ENCODE results near the gene PTX4.

DNA sequence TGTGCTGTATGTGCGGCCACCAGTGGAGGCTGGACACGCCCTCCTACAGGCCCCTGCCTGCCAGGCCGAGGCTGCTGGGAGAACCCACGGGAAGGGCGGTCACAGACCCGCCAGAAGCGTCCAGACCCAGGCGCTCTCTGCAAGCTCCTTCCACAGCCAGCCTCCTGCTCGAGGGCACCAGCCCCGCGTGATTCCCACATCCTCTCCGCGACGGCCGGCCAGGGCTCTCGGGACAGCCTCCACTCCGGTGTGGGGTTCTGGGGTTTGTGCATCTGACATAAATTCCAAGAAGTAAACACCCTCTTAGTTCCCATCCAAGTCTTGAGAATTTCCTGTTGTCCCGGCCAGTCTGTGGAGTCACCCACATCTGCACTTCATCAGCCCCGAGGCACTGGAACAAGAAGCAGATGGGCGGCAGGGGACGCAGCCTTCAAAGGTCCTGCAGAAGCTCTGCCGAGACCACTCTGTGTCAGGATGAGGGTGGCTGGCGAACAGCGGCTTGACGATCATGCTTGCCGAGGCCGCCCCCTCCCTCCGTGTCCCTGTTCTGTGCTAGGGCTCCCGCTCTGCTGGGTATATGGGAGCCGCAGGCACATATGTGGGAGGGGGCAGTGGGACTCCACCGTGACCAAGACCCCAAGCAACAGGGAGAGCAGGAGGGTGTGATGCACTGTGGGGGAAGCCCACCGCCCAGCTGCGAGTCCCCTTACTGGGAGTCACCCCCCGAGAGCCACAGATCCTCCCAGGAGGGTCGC, 42.3 kb upstream of the PTX4 start:
- TF ChIP-seq TAF1 (IDR thresholded peaks at IDR 0.05; ENCODE audit: borderline replicate concordance, insufficient read depth, low read length): no peak
- TF ChIP-seq POLR2AphosphoS5 (IDR thresholded peaks at IDR 0.05; ENCODE audit: low read depth, low read length): no peak
- TF ChIP-seq SIN3A (IDR thresholded peaks at IDR 0.05; ENCODE audit: borderline replicate concordance, insufficient read depth, low read length): no peak
- TF ChIP-seq, protein P1, sequence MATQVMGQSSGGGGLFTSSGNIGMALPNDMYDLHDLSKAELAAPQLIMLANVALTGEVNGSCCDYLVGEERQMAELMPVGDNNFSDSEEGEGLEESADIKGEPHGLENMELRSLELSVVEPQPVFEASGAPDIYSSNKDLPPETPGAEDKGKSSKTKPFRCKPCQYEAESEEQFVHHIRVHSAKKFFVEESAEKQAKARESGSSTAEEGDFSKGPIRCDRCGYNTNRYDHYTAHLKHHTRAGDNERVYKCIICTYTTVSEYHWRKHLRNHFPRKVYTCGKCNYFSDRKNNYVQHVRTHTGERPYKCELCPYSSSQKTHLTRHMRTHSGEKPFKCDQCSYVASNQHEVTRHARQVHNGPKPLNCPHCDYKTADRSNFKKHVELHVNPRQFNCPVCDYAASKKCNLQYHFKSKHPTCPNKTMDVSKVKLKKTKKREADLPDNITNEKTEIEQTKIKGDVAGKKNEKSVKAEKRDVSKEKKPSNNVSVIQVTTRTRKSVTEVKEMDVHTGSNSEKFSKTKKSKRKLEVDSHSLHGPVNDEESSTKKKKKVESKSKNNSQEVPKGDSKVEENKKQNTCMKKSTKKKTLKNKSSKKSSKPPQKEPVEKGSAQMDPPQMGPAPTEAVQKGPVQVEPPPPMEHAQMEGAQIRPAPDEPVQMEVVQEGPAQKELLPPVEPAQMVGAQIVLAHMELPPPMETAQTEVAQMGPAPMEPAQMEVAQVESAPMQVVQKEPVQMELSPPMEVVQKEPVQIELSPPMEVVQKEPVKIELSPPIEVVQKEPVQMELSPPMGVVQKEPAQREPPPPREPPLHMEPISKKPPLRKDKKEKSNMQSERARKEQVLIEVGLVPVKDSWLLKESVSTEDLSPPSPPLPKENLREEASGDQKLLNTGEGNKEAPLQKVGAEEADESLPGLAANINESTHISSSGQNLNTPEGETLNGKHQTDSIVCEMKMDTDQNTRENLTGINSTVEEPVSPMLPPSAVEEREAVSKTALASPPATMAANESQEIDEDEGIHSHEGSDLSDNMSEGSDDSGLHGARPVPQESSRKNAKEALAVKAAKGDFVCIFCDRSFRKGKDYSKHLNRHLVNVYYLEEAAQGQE (IDR thresholded peaks at IDR 0.05; ENCODE audit: insufficient read depth in 1 of 2, low read depth in 2 of 2, low read length in 2 of 2): no peak
- no peak for TF ChIP-seq FOXP2 (optimal IDR thresholded peaks at IDR 0.05; ENCODE audit: borderline replicate concordance, extremely low read depth, extremely low read length, insufficient read depth)

All from PFSK-1 (cell line).